ENCODE data around the gene PCARE.

DNA sequence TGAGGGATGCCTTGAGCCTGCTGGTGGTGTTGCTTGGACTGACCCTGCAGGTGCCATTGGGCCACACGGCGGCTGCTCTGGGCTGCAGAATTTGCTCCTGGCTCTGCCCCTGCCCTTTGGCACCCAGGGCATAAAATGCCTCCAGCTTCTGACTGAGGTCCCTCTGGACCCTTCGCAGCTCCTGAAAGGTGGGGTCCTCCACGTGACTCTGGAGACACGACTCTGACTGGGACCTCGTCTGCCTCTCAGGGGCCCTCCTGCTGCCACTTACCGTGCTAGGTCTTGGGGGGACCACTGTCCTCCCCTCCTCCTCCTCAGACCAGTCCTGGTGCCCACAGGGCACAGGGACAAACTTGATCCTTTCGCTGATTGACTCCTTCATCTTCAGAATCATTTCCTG lies 2.1 kb downstream of the PCARE start:
- TF ChIP-seq, protein P1, sequence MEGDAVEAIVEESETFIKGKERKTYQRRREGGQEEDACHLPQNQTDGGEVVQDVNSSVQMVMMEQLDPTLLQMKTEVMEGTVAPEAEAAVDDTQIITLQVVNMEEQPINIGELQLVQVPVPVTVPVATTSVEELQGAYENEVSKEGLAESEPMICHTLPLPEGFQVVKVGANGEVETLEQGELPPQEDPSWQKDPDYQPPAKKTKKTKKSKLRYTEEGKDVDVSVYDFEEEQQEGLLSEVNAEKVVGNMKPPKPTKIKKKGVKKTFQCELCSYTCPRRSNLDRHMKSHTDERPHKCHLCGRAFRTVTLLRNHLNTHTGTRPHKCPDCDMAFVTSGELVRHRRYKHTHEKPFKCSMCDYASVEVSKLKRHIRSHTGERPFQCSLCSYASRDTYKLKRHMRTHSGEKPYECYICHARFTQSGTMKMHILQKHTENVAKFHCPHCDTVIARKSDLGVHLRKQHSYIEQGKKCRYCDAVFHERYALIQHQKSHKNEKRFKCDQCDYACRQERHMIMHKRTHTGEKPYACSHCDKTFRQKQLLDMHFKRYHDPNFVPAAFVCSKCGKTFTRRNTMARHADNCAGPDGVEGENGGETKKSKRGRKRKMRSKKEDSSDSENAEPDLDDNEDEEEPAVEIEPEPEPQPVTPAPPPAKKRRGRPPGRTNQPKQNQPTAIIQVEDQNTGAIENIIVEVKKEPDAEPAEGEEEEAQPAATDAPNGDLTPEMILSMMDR (IDR thresholded peaks at IDR 0.05), result no peak
- TF ChIP-seq POLR2A (IDR thresholded peaks at IDR 0.05), result no peak

Measured in right lobe of liver (tissue), 4 donors.